H1 (cell line): ENCODE measurements around the gene NPY5R.

Experiments used
- CREB1 ChIP-seq: IDR thresholded peaks from 2 replicates; pipeline ENCODE4 v1.6.1; 2012; ENCODE audit warnings: inconsistent platforms
- HDAC6 ChIP-seq: IDR thresholded peaks from one replicate; pipeline ENCODE4 v1.7.1; 2012; ENCODE audit warnings: low read depth, mild to moderate bottlenecking, inconsistent platforms, low read length, moderate library complexity
- KDM1A ChIP-seq: fragments of 200-600, 300-600 bp; sonication (generic); IDR thresholded peaks from 2 replicates; pipeline ENCODE4 v1.7.1; 2016; ENCODE audit warnings: mild to moderate bottlenecking, low read length, borderline replicate concordance
- POLR2A ChIP-seq, 2 experiments: IDR thresholded peaks; 1 replicate in 1 of 2; 2 replicates in 1 of 2; pipeline ENCODE4 v1.6.1; 2011; ENCODE audit warnings: low read depth in 2 of 2, low read length in 2 of 2, mild to moderate bottlenecking in 2 of 2; ENCODE audit errors: control extremely low read depth in 1 of 2
- SP2 ChIP-seq: IDR thresholded peaks from 2 replicates; pipeline ENCODE4 v1.6.1; 2012; ENCODE audit warnings: mild to moderate bottlenecking, low read length, inconsistent platforms
- TF ChIP-seq, protein P1 (sequence below), 3 experiments: IDR thresholded peaks; 1 replicate in 2 of 3; 2 replicates in 1 of 3; pipeline versions ENCODE4 v1.5.1 to v1.6.1; 2011; ENCODE audit warnings: low read length in 3 of 3, mild to moderate bottlenecking in 3 of 3, inconsistent platforms in 2 of 3, low read depth in 1 of 3, moderate library complexity in 1 of 3; ENCODE audit not compliant: insufficient read depth in 1 of 3; ENCODE audit errors: control extremely low read depth in 1 of 3

DNA sequence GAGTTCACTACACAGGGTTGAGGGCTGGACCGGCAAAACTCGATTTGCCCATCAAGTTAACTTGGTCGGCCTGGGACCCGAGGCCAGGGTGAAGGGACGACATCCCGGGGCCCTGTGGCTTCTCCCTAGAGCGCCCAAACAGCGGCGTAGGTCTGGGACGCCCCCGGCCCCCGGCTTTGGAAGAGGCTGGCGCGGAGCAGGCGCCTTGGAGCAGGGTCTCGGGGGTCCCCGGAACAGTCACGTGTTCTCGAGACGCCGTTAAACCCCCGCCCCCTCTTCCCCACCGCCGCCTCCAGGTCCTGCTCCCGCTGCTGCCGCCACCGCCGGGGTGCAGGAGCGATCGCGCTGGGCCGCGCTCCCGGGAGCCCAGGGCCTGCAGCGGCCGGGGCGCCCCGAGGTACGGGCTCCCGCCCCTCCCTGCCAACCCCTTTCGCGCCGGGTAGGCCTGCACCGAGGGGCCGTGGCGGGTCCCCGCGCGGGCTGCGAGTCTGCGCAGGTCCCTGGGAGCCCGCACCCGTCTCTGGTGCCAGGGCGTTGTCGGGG is at the start of gene NPY5R:
- TF ChIP-seq POLR2A (IDR thresholded peaks at IDR 0.05; ENCODE audit: control extremely low read depth in 1 of 2, low read depth in 2 of 2, low read length in 2 of 2) = no peak
- no peak for TF ChIP-seq CREB1
- TF ChIP-seq, protein P1, sequence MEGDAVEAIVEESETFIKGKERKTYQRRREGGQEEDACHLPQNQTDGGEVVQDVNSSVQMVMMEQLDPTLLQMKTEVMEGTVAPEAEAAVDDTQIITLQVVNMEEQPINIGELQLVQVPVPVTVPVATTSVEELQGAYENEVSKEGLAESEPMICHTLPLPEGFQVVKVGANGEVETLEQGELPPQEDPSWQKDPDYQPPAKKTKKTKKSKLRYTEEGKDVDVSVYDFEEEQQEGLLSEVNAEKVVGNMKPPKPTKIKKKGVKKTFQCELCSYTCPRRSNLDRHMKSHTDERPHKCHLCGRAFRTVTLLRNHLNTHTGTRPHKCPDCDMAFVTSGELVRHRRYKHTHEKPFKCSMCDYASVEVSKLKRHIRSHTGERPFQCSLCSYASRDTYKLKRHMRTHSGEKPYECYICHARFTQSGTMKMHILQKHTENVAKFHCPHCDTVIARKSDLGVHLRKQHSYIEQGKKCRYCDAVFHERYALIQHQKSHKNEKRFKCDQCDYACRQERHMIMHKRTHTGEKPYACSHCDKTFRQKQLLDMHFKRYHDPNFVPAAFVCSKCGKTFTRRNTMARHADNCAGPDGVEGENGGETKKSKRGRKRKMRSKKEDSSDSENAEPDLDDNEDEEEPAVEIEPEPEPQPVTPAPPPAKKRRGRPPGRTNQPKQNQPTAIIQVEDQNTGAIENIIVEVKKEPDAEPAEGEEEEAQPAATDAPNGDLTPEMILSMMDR (IDR thresholded peaks at IDR 0.05; ENCODE audit: control extremely low read depth in 1 of 3, insufficient read depth in 1 of 3, low read depth in 1 of 3, low read length in 3 of 3) = no peak
- no peak for TF ChIP-seq HDAC6
- no peak for TF ChIP-seq SP2
- no peak for TF ChIP-seq KDM1A
